ENCODE results near the gene KCNQ4.

KCNQ4 gene

GRCh38 chr1:40819101-40819500, 35.5 kb downstream of the KCNQ4 start:
- H3K4me3 ChIP-seq (ENCODE audit: low read depth, low read length): no peak overlapping the region
- no peak overlapping the region for H3K4me2 ChIP-seq (ENCODE audit: low read length)
- H3K27ac ChIP-seq: no peak overlapping the region
- no peaks in the 10 kb centered on the region for H3K36me3 ChIP-seq (ENCODE audit: control insufficient read depth, insufficient read depth, low read length)
- no peaks in the 10 kb centered on the region for H3K4me1 ChIP-seq
- H2AFZ ChIP-seq: no peak overlapping the region
- no peaks in the 10 kb centered on the region for H3K9me3 ChIP-seq (ENCODE audit: control insufficient read depth, low read length)
- H3K79me2 ChIP-seq: no peaks in the 10 kb centered on the region
- H3K9ac ChIP-seq: no peak overlapping the region
- H3K27me3 ChIP-seq (ENCODE audit: control insufficient read depth, insufficient read depth, low read length): no peaks in the 10 kb centered on the region
- TF ChIP-seq CTCF (IDR thresholded peaks at IDR 0.05): no peak

GRCh38 chr1:40820251-40820797, 36.7 kb downstream of the KCNQ4 start:
- no peak overlapping the region for H3K27ac ChIP-seq

GRCh38 chr1:40820911-40821693, 37.5 kb downstream of the KCNQ4 start:
- H3K27me3 ChIP-seq (ENCODE audit: control insufficient read depth, insufficient read depth, low read length): no peaks in the 10 kb centered on the region
- H3K4me1 ChIP-seq: no peaks in the 10 kb centered on the region
- no peak for TF ChIP-seq CTCF (IDR thresholded peaks at IDR 0.05)
- H3K4me3 ChIP-seq (ENCODE audit: low read depth, low read length): no peak overlapping the region
- H3K9ac ChIP-seq: no peak overlapping the region
- no peak overlapping the region for H2AFZ ChIP-seq
- no peak overlapping the region for H3K4me2 ChIP-seq (ENCODE audit: low read length)
- no peaks in the 10 kb centered on the region for H3K36me3 ChIP-seq (ENCODE audit: control insufficient read depth, insufficient read depth, low read length)
- no peaks in the 10 kb centered on the region for H3K9me3 ChIP-seq (ENCODE audit: control insufficient read depth, low read length)
- H3K79me2 ChIP-seq: no peaks in the 10 kb centered on the region
- H3K27ac ChIP-seq: no peak overlapping the region

More at GRCh38 chr1:40820251-40820797, 36.7 kb downstream of the KCNQ4 start:
- Histone ChIP-seq H3K4me3 (ENCODE audit: low read depth, low read length) (no peak overlapping the region), H3K9ac (no peak overlapping the region), H3K9me3 (ENCODE audit: control insufficient read depth, low read length) (no peaks in the 10 kb centered on the region), H2AFZ (no peak overlapping the region), H3K27me3 (ENCODE audit: control insufficient read depth, insufficient read depth, low read length) (no peaks in the 10 kb centered on the region), H3K36me3 (ENCODE audit: control insufficient read depth, insufficient read depth, low read length) (no peaks in the 10 kb centered on the region), H3K4me1 (no peaks in the 10 kb centered on the region), H3K79me2 (no peaks in the 10 kb centered on the region), H3K4me2 (ENCODE audit: low read length) (no peak overlapping the region)
- no peak for TF ChIP-seq CTCF (IDR thresholded peaks at IDR 0.05)

GRCh38 chr1:40822890-40823289, 39.3 kb downstream of the KCNQ4 start:
- no peak overlapping the region for H3K9ac ChIP-seq
- TF ChIP-seq CTCF (IDR thresholded peaks at IDR 0.05): no peak
- no peaks in the 10 kb centered on the region for H3K4me1 ChIP-seq

GRCh38 chr1:40823345-40823744, 39.8 kb downstream of the KCNQ4 start:
- H3K9me3 ChIP-seq (ENCODE audit: control insufficient read depth, low read length): no peaks in the 10 kb centered on the region
- H3K4me3 ChIP-seq (ENCODE audit: low read depth, low read length): no peak overlapping the region
- TF ChIP-seq CTCF (IDR thresholded peaks at IDR 0.05): no peak
- no peaks in the 10 kb centered on the region for H3K79me2 ChIP-seq
- H3K4me2 ChIP-seq (ENCODE audit: low read length): no peak overlapping the region
- H2AFZ ChIP-seq: no peak overlapping the region
- H3K27me3 ChIP-seq (ENCODE audit: control insufficient read depth, insufficient read depth, low read length): no peaks in the 10 kb centered on the region
- H3K9ac ChIP-seq: no peak overlapping the region
- no peaks in the 10 kb centered on the region for H3K36me3 ChIP-seq (ENCODE audit: control insufficient read depth, insufficient read depth, low read length)
- no peaks in the 10 kb centered on the region for H3K4me1 ChIP-seq
- no peak overlapping the region for H3K27ac ChIP-seq

More at GRCh38 chr1:40822890-40823289, 39.3 kb downstream of the KCNQ4 start:
- Histone ChIP-seq H3K36me3 (ENCODE audit: control insufficient read depth, insufficient read depth, low read length) (no peaks in the 10 kb centered on the region), H3K4me3 (ENCODE audit: low read depth, low read length) (no peak overlapping the region), H3K9me3 (ENCODE audit: control insufficient read depth, low read length) (no peaks in the 10 kb centered on the region), H2AFZ (no peak overlapping the region), H3K27me3 (ENCODE audit: control insufficient read depth, insufficient read depth, low read length) (no peaks in the 10 kb centered on the region), H3K4me2 (ENCODE audit: low read length) (no peak overlapping the region), H3K27ac (no peak overlapping the region), H3K79me2 (no peaks in the 10 kb centered on the region)

All from parathyroid adenoma (tissue), 2 donors.